ENCODE results near the gene FAR2. TPM values are rescaled to one million over a fixed set of nuclear protein-coding genes. Genes with fewer than 3 reads are reported as not detected.

FAR2 gene
- total and polyA plus RNA-seq, 2 of the 13 experiments (the other 11 are each of a cell fraction or from before 2014, with no cell fraction given), result not detected

- no peaks in the 10 kb centered on the region for H3K36me3 ChIP-seq (replicated peaks in 1 of 2; ENCODE audit: control insufficient read depth in 1 of 2, insufficient read depth in 2 of 2, low read length in 2 of 2)
- H3K4me2 ChIP-seq (ENCODE audit: low read depth, low read length), result no peak overlapping the region
- H4K20me1 ChIP-seq (ENCODE audit: insufficient read depth, low read length), result no peaks in the 10 kb centered on the region
- CTCF ChIA-PET (ENCODE audit: low intra/inter-chr PET ratio, low total read pairs), result no interaction called here
- no peak for TF ChIP-seq RARA (CRISPR knock-in tag; IDR thresholded peaks at IDR 0.05)
- no peak for TF ChIP-seq DBP (CRISPR knock-in tag; IDR thresholded peaks at IDR 0.05; ENCODE audit: not compliant biosample characterization)
- TF ChIP-seq HMGA1 (CRISPR knock-in tag; conservative IDR thresholded peaks at IDR 0.05), result no peak
- TF ChIP-seq CREB1 (IDR thresholded peaks at IDR 0.05), result peak; percentile 62
- no peak for TF ChIP-seq CREB1 (CRISPR knock-in tag; IDR thresholded peaks at IDR 0.05)
- no peak for TF ChIP-seq PLRG1 (conservative IDR thresholded peaks at IDR 0.05)
- no peak for TF ChIP-seq DPF2 (CRISPR knock-in tag; IDR thresholded peaks at IDR 0.05; ENCODE audit: borderline replicate concordance, low read depth)
- TF ChIP-seq NR2F6 (IDR thresholded peaks at IDR 0.05), result no peak
- TF ChIP-seq NR2F6 (CRISPR knock-in tag; IDR thresholded peaks at IDR 0.05), result no peak
- 0 out of 2 replicates have a peak, but pooled peaks have one; percentile 24 for TF ChIP-seq ATF7 (IDR thresholded peaks at IDR 0.05)
- TF ChIP-seq ATF7 (CRISPR knock-in tag; IDR thresholded peaks at IDR 0.05), result no peak
- TF ChIP-seq MAFF (IDR thresholded peaks at IDR 0.05; ENCODE audit: low read depth, low read length), result no peak
- TF ChIP-seq ATRX (CRISPR knock-in tag; IDR thresholded peaks at IDR 0.05; ENCODE audit: borderline replicate concordance), result no peak
- POLR2A ChIA-PET, result no interaction called here
- no peaks in the 10 kb centered on the region for H3K4me1 ChIP-seq (ENCODE audit: insufficient read depth, low read length)
- DNase-seq (ENCODE audit: low spot score) (no peak), ATAC-seq (no peak), FAIRE-seq (no peak)
- in situ Hi-C loops (cut with HindIII; ENCODE audit: extremely low pct_ligation_motif_present, low pct_unique_long_range_greater_than_20kb) (no loop called here), intact Hi-C loops (cut with micrococcal nuclease; ENCODE audit: unreplicated experiment) (no loop called here)
- no TSS peak for BruUV-seq (replicated peaks)
- 24% methylated on average over 3 of the region's 3 CpGs for WGBS (ENCODE audit: low lambda C conversion rate)
- no peaks in the 10 kb centered on the region for H3K79me2 ChIP-seq (ENCODE audit: insufficient read depth, low read length)
- H3K27me3 ChIP-seq (ENCODE audit: control insufficient read depth in 1 of 2, insufficient read depth in 2 of 2, low read length in 2 of 2), result no peaks in the 10 kb centered on the region
- H3K4me3 ChIP-seq (replicated peaks in 1 of 3; ENCODE audit: insufficient read depth in 1 of 3, low read depth in 2 of 3, low read length in 3 of 3), result no peak overlapping the region
- H2AFZ ChIP-seq (ENCODE audit: low read length), result no peak overlapping the region
- no peak overlapping the region for H3K27ac ChIP-seq (ENCODE audit: extremely low read length, insufficient read depth, low read length)
- no peaks in the 10 kb centered on the region for H3K9me3 ChIP-seq (ENCODE audit: low read length)
- H3K9ac ChIP-seq (ENCODE audit: insufficient read depth, low read depth, low read length), result no peak overlapping the region
Observed at GRCh38 chr12:29229937-29230336, 80.9 kb downstream of the FAR2 start.
